GM21360 (cell line): ENCODE data around the gene FBXL5.

Experiments
- ATAC-seq: cut with Tn5 transposase; IDR thresholded peaks from one replicate; pipeline ENCODE4 v1.9.1; 2021; ENCODE audit warnings: mild to moderate bottlenecking, moderate library complexity; ENCODE audit not compliant: unreplicated experiment

The FBXL5 gene

DNA sequence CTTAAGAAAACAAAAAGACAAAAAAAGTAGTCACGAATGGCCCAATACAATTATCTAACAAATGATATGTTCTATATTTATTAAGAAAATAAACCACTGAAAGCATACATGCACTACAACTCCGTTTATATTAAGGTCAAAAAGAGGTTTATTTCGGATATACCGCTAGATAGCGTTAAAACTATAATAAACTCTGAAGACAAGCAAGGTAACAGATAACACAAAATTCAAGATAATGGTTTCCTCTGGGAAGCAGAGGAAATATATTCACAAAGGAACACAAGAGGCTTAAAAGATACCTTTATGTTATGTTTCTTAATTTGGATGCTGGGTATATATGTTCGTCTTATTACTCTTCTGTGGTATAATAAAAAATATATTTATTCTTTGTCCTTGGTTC lies 21.7 kb upstream of the FBXL5 start:
- no peak for ATAC-seq

DNA sequence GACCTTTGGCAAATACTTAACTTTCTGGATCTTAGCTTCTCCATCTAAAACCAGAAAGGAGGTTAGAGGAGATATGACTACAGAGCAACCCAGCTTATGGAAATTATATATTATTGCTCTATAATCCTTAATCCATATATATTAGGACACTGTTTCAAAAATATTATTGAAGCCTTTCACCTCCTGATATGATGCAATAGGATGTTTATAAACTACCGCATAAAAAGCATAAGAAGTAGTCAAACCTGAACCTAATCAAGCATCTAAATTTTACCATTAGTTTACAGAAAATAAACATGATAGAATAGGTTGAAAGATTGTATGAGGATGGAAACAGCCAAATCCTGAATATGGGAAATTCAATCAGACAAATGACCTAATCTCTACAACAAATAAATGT lies 20.9 kb upstream of the FBXL5 start:
- no peak for ATAC-seq

GRCh38 chr4:15675356-15675755 lies 20.2 kb upstream of the FBXL5 start:
- ATAC-seq, result no peak

DNA sequence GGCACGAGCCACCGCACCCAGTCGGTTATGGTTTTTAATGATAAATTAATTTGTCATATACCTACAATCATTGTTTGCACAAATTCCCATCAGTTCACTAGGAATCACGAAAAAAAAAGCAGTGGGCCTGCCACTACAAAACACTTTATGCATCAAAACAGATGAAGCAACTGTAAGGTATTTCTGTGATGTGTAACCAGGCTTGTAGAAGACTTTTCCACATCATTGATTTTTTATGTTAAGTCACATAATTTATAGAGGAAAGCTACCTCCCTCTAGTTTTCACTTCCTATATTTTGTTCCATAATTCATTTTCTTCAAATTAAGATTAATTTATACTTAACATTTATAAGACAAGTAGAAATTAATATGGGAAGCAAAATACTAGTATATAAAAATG lies 19.8 kb upstream of the FBXL5 start:
- no peak for ATAC-seq

GRCh38 chr4:15674046-15674445 lies 18.9 kb upstream of the FBXL5 start:
- ATAC-seq, result no peak

DNA sequence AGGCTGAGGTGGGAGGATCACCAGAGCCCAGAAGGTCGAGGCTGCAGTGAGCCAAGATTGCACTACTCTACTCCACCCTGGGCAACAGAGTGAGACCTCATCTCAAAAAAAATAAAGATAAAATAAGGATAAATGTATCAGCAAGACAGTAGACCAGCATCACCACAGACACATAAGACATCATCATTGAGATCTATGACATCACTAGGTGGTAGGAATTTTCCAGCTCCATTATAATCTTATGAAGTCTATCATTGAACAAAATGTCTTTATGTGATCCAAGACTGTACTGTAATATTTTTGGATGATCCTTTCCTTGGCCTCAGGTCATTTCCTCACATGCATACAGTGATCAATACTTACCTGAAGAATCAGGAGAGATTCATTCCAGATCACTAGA lies 18.2 kb upstream of the FBXL5 start:
- no peak for ATAC-seq

DNA sequence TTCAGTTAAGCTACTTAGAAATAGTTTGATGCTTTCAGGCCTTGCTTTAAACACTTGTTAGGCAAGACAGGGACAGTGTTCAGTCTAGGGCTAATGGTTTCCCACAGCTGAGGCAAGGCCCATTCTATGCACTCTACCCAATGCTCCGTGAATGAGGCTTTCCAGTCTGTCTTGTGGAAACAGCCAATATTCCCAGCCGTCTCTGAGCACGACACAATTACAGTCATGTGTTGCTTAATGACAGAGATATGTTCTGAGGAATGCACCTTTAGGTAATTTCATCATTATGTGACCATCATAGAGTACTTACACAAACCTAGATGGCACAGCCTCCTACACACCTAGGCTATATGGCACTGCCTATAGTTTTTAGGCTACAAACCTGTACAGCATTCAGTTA lies 16.9 kb upstream of the FBXL5 start:
- no peak for ATAC-seq

- ATAC-seq, result no peak
These were observed 15.4 kb upstream of the FBXL5 start for GRCh38 chr4:15670576-15670975.

DNA sequence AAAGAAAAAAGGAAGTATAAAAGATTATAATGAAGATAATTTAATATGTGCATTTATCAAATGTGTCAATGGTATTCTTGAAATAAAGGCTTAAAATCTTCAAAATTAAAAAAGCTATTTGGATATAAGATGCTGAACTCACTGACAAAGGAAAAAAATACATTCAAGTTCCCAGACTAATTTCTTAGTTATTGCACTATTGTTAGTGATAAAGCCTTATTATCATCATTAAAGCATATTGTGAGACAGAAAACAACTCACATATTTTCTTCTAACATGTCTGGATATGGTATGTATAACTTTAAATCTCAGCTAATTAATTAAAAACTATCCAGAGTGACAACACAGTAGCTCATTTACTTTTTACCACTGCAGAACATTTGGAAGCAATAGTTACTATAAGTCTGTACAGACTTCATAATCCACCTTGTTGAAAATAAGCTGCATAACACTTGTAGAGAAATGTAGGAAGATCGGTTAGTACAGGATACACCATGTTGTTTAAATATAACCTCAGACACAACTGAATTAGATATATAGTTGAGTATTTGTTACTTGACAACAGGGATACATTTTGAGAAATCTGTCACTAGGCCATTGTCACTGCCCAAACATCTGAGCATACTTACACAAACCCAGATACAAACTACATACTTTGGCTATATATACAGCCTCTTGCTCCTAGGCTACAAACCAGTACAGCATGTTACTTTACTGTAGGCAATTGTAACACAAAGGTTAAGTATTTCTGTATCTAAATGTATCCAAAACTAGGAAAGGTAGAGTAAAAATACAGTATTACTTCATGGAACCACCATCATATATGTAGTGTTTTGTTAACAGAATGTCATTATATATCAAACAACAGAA lies 13.6 kb upstream of the FBXL5 start:
- ATAC-seq, result no peak

DNA sequence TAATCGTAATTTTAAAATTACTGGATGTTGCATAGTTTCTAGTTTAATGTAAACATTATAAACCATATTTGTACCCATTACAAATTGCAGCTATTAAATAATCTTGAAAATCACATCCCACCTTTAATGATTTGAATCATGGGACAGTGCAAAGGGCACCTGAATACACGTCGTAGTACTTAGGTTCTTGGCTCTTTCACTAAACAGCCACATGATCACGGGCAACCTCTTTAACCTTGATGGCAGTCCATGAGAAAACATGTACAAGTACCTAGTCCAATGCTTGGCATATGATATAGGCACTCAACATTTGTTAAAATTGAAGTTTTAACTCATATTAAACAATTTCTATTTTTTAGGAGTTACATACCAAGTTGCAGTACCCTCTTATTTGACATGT lies 11.8 kb upstream of the FBXL5 start:
- ATAC-seq, result no peak

DNA sequence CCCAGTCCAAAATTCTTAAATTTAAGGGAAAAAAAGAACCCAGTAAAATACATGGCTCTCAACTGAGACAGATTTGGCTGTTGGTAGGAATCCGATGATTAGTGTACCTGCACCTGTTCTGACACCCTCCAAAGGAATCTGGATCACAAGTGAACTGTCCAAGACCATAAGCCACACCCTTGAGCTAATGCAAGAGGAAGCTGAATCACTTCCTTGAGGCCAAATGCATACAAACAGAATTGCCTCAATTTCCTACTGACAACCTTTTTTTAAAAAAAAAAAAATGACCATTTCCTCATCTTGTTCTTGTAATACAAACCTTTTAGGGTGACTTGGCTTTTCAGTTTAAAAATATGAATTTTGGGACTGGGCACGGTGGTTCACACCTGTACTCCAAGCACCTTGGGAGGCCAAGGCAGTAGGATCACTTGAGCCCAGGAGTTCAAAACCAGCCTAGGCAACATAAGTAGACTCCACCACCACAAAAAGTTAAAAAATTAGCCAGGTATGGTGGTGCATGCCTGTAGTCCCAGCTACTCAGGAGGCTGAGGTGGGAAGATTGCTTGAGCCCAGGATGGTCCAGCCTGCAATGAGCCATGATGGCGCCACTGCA lies 10.7 kb upstream of the FBXL5 start:
- no peak for ATAC-seq

GRCh38 chr4:15659768-15660570 lies 4.8 kb upstream of the FBXL5 start:
- ATAC-seq, result no peak

DNA sequence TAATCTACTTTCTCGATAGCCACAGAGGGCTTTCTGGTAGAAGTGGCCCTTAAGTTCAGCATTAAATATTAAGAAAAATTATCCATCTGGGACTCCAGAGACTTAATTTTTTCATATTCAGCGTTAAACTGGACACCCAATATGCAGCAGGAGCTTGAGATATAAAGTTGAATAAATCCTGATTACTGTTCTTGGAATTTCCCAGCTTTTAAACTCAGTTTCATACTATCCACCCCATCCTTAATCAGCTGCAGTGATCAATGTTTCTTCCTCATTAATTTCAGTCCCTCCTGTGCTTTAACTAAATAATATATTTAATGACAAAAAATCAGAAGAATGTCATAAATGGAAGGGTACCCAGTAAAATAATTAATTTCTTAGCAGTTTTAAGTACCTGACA lies 3.6 kb upstream of the FBXL5 start:
- no peak for ATAC-seq

DNA sequence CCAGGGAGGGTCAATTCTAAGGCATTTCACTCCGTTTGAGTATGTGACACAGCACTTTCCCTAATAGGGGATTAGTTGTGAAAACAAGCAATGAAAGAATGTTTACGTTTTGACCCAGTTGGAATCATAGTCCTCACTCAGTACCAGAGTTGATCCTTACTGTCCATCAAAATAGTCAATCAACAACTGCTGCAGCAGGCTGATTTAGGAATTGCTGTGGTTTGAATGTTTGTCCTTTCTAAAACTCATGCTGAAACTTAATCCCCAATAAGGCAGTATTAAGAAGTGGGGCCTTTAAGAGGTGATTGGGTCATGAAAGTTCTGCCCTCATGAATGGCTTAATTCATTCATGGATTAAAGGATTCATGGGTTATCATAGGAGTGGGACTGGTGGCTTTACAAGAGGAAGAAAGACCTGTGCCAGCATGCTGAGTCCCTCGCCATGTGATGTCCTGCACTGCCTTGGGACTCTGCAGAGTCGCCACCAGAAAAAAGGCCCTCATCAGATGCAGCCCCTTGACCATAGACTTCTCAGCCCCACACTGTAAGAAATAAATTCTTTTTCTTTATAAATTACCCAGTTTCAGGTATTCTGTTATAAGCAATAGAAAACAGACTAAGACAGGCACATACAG lies 3.1 kb upstream of the FBXL5 start:
- no peak for ATAC-seq

DNA sequence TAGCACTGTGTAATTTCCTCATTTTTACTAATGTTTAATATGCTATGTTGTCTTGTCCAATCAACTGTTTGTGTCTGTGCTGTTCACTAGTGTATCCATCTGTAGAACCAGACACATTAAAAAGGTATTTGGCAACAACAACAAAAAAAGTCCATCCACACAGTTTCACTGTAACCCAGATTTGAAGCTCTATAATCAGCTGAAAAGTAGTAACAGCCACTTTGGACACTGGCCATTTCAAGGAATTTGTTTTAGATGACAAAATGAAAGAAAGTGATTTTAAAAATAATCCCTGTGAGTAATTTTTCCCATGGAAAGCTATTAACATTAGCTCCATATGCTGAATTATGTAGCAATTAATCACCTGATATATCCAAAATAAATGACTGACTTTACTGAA lies 2.2 kb upstream of the FBXL5 start:
- ATAC-seq, result no peak

DNA sequence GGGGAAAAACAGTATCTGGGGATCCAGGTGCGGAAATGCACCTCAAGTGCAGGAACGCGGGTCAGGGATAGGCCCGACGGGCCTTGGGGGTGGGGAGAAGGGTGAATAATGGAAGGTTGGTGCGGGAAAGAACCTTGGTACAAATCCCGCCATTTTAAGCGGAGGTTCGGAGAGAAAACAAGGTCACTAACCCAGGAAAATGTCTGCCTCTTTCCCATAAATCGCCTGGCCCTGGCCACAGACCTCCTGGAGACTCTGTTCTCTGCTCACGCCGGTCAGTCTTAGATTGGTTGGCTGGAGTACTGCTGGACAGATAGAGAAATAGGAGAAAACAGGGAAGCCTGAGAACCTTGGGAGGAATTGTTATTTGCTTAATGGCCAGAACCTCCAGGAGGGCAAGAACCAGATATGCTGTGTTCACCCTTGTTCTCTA lies 897 bp upstream of the FBXL5 start:
- ATAC-seq, result no peak

GRCh38 chr4:15654593-15655222 lies 449 bp downstream of the FBXL5 start:
- peak; percentile 38 for ATAC-seq

- peak; percentile 31 for ATAC-seq
These were observed 1.1 kb downstream of the FBXL5 start for GRCh38 chr4:15653864-15654592.

DNA sequence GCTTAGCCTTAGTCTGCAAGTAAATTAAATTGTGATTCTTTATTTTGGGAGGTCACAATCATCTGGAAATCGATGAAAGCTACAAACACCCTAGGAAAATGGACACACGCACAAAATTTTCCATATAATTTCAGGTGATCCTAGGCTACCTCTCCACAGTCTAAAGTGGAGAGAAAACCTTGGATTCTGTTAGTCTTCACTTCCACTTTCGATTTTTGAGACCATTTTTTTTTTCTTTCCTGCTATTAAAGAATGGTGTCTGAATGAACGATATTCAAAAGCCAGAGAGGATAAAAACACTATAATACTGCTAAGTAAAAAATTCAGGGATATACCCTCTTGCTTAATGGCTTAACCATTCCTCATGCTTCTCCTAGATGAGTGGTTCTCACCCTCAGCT lies 1.7 kb downstream of the FBXL5 start:
- ATAC-seq, result no peak

DNA sequence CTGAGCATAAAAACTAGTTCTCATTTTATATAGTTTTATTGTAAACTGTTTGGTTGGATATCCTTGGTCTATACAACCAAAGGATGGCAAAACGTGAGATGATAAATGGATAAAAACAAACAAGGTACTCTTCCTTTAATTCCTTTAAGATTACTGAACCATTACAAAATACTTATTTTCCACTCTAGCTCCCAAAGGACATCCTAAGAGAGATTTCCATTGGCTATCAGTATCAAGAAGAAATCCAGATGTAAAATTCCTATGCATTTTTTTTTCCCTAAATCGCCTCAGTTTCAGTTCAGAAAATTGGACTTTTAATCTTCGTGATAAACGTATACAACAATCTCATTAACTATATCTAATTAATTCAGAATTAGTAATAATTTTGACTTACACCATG lies 2.3 kb downstream of the FBXL5 start:
- no peak for ATAC-seq
